Left ventricle myocardium superior (tissue), 1 donor: ENCODE measurements around the gene SRPK1. TPM values are rescaled to one million over a fixed set of nuclear protein-coding genes. Genes with fewer than 3 reads are reported as not detected.
A peak's percentile ranks its signal among the peaks of the same experiment; 100 is the strongest.
"Not testable (repeated sequence)": the region's sequence is repeated elsewhere in the genome, so short reads cannot be mapped to it uniquely, and the experiment has no call there.

Experiments
- ATAC-seq: fragments of 200-7000 bp; cut with Tn5 transposase; one replicate; pipeline ENCODE4 v1.9.1; 2020; ENCODE audit warnings: mild to moderate bottlenecking, moderate library complexity
- DNase-seq: peaks from one replicate; pipeline ENCODE4 v3.0.0-alpha.2; 2020
- intact Hi-C: fragments of 100-400 bp; cut with micrococcal nuclease; formaldehyde crosslinking; loops from one replicate; pipeline ENCODE4 v1.11.0; 2022
- long read RNA-seq: library from polyadenylated mRNA; unstranded; transcript quantifications from one replicate; pipeline ENCODE4 v2.0.0, GENCODE V29; 2021
- total RNA-seq: library from RNA; stranded (reverse); fragmentation: NEBNext Ultra II Directional; extraction: Animal tissue kit (Norgen Biotek cat#: 25700); gene quantifications from one replicate; pipeline ENCODE4 v1.2.1, GENCODE V29; 2021
- donor health status: DM: no; HTN: yes; CAD: no; lungs with severe emphysema.

The SRPK1 gene
- 19.6 TPM for total RNA-seq
- long read RNA-seq, full-length matches to known transcripts, result 30 of 37 reads
- long read RNA-seq, partial matches to known transcripts, result 3 of 37 reads
- long read RNA-seq, other reads (novel, unspliced or antisense), result 4 of 37 reads

- intact Hi-C loops, result no loop called here
- DNase-seq, result peak; percentile 94
- ATAC-seq, result peak; percentile 98
Measured at GRCh38 chr6:35920793-35921732, at the start of gene SRPK1. TSS of gene SRPK1 (minus strand) at chr6:35921098. CDS start at chr6:35921056, 42 bp downstream.

- DNase-seq, result no peak
- intact Hi-C loops, result no loop called here
- no peak for ATAC-seq
Measured at GRCh38 chr6:35970181-35970580, 49.3 kb upstream of the SRPK1 start.

GRCh38 chr6:35969646-35970045 lies 48.7 kb upstream of the SRPK1 start:
- DNase-seq (no peak), ATAC-seq (no peak)
- intact Hi-C loops, result no loop called here

- DNase-seq, result no peak
- ATAC-seq, result no peak
- intact Hi-C loops, result no loop called here
Measured at GRCh38 chr6:35968821-35969220, 47.9 kb upstream of the SRPK1 start.

GRCh38 chr6:35967076-35967774 lies 46.3 kb upstream of the SRPK1 start:
- DNase-seq, result no peak
- intact Hi-C loops, result no loop called here
- ATAC-seq, result no peak

- intact Hi-C loops, result no loop called here
- ATAC-seq, result no peak
- no peak for DNase-seq
Measured at GRCh38 chr6:35962779-35963560, 42.1 kb upstream of the SRPK1 start.

GRCh38 chr6:35960187-35960586 lies 39.3 kb upstream of the SRPK1 start:
- intact Hi-C loops, result no loop called here
- DNase-seq (no peak), ATAC-seq (no peak)

- no peak for DNase-seq
- no peak for ATAC-seq
- intact Hi-C loops, result no loop called here
Measured at GRCh38 chr6:35955970-35956369, 35.1 kb upstream of the SRPK1 start.

GRCh38 chr6:35955521-35955920 lies 34.6 kb upstream of the SRPK1 start:
- DNase-seq (no peak), ATAC-seq (no peak)
- intact Hi-C loops, result no loop called here

- no peak for ATAC-seq
- no peak for DNase-seq
- intact Hi-C loops, result no loop called here
Measured at GRCh38 chr6:35955071-35955470, 34.2 kb upstream of the SRPK1 start.

GRCh38 chr6:35954333-35954732 lies 33.4 kb upstream of the SRPK1 start:
- intact Hi-C loops, result no loop called here
- ATAC-seq (no peak), DNase-seq (no peak)

GRCh38 chr6:35948725-35949124 lies 27.8 kb upstream of the SRPK1 start:
- intact Hi-C loops, result no loop called here
- ATAC-seq (no peak), DNase-seq (no peak)

GRCh38 chr6:35945650-35946025 lies 24.7 kb upstream of the SRPK1 start:
- no peak for DNase-seq
- intact Hi-C loops, result no loop called here

GRCh38 chr6:35943390-35943789 lies 22.5 kb upstream of the SRPK1 start:
- DNase-seq (no peak), ATAC-seq (no peak)

More at GRCh38 chr6:35945650-35946025, 24.7 kb upstream of the SRPK1 start:
- no peak for ATAC-seq

GRCh38 chr6:35942355-35942754 lies 21.5 kb upstream of the SRPK1 start:
- DNase-seq (no peak), ATAC-seq (no peak)
- intact Hi-C loops, result no loop called here

More at GRCh38 chr6:35943390-35943789, 22.5 kb upstream of the SRPK1 start:
- intact Hi-C loops, result no loop called here

- intact Hi-C loops, ATAC-seq, DNase-seq: not testable (repeated sequence)
Measured at GRCh38 chr6:35941170-35941569, 20.3 kb upstream of the SRPK1 start.

GRCh38 chr6:35940014-35940413 lies 19.1 kb upstream of the SRPK1 start:
- DNase-seq, ATAC-seq, intact Hi-C loops: not testable (repeated sequence)

- ATAC-seq, DNase-seq, intact Hi-C loops: not testable (repeated sequence)
Measured at GRCh38 chr6:35939259-35939658, 18.4 kb upstream of the SRPK1 start.

- intact Hi-C loops, result no loop called here
- ATAC-seq, result no peak
- no peak for DNase-seq
Measured at GRCh38 chr6:35936681-35937359, 15.9 kb upstream of the SRPK1 start.
